ENCODE data around the gene SLC41A1. TPM values are rescaled to one million over a fixed set of nuclear protein-coding genes. Genes with fewer than 3 reads are reported as not detected.

SLC41A1 gene
- total RNA-seq, 1 experiment from 2014 or later: 33.3 TPM

DNA sequence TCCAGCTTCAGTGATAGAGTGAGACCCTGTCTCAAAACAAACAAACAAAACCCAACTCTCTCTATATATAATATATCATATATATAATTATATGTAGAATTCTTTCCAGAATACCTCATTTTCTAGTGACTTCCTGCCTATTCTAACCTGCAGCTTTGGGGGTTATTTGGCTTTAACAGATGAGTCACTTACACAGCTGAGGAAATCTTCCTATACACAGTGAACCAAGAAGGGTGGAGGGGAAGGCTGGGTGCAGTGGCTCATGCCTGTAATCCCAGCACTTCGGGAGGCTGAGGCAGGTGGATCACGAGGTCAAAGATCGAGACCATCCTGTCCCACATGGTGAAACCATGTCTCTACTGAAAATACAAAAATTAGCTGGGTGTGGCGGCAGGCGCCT, 47.0 kb downstream of the SLC41A1 start:
- TF ChIP-seq, protein P1, sequence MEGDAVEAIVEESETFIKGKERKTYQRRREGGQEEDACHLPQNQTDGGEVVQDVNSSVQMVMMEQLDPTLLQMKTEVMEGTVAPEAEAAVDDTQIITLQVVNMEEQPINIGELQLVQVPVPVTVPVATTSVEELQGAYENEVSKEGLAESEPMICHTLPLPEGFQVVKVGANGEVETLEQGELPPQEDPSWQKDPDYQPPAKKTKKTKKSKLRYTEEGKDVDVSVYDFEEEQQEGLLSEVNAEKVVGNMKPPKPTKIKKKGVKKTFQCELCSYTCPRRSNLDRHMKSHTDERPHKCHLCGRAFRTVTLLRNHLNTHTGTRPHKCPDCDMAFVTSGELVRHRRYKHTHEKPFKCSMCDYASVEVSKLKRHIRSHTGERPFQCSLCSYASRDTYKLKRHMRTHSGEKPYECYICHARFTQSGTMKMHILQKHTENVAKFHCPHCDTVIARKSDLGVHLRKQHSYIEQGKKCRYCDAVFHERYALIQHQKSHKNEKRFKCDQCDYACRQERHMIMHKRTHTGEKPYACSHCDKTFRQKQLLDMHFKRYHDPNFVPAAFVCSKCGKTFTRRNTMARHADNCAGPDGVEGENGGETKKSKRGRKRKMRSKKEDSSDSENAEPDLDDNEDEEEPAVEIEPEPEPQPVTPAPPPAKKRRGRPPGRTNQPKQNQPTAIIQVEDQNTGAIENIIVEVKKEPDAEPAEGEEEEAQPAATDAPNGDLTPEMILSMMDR (IDR thresholded peaks at IDR 0.05): no peak
- TF ChIP-seq, protein P2, sequence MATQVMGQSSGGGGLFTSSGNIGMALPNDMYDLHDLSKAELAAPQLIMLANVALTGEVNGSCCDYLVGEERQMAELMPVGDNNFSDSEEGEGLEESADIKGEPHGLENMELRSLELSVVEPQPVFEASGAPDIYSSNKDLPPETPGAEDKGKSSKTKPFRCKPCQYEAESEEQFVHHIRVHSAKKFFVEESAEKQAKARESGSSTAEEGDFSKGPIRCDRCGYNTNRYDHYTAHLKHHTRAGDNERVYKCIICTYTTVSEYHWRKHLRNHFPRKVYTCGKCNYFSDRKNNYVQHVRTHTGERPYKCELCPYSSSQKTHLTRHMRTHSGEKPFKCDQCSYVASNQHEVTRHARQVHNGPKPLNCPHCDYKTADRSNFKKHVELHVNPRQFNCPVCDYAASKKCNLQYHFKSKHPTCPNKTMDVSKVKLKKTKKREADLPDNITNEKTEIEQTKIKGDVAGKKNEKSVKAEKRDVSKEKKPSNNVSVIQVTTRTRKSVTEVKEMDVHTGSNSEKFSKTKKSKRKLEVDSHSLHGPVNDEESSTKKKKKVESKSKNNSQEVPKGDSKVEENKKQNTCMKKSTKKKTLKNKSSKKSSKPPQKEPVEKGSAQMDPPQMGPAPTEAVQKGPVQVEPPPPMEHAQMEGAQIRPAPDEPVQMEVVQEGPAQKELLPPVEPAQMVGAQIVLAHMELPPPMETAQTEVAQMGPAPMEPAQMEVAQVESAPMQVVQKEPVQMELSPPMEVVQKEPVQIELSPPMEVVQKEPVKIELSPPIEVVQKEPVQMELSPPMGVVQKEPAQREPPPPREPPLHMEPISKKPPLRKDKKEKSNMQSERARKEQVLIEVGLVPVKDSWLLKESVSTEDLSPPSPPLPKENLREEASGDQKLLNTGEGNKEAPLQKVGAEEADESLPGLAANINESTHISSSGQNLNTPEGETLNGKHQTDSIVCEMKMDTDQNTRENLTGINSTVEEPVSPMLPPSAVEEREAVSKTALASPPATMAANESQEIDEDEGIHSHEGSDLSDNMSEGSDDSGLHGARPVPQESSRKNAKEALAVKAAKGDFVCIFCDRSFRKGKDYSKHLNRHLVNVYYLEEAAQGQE (IDR thresholded peaks at IDR 0.05; ENCODE audit: insufficient read depth in 1 of 2, low read depth in 2 of 2, low read length in 1 of 2): no peak
- TF ChIP-seq SIN3A (IDR thresholded peaks at IDR 0.05; ENCODE audit: borderline replicate concordance, insufficient read depth, low read depth, low read length): no peak
- no peak for TF ChIP-seq POLR2AphosphoS5 (IDR thresholded peaks at IDR 0.05; ENCODE audit: low read depth, low read length)
- no peak for TF ChIP-seq TCF7L2 (IDR thresholded peaks at IDR 0.05; ENCODE audit: low read depth, low read length)
- ChIA-PET CTCF (interaction anchor here (0.6 kb wide), 1 partner anchor 173 kb away, joined by 3 read pairs; no protein-coding TSS in a partner anchor), POLR2A (no interaction called here)
- DNase-seq (ENCODE audit: low read depth, low spot score) (no peak), ATAC-seq (no peak)
- H3K27ac ChIP-seq (ENCODE audit: low read length): no peak overlapping the region
- intact Hi-C loops (cut with micrococcal nuclease; ENCODE audit: unreplicated experiment): no loop called here
- H3K36me3 ChIP-seq (ENCODE audit: control insufficient read depth, insufficient read depth, low read length): no peaks in the 10 kb centered on the region
- no TSS peak for BruUV-seq (replicated peaks)
- no peaks in the 10 kb centered on the region for H3K27me3 ChIP-seq (ENCODE audit: control insufficient read depth, insufficient read depth, low read length)
- no peaks in the 10 kb centered on the region for H3K9me3 ChIP-seq (ENCODE audit: control insufficient read depth, insufficient read depth, low read depth, low read length)
- H3K4me1 ChIP-seq (ENCODE audit: control insufficient read depth, insufficient read depth, low read length): no peaks in the 10 kb centered on the region
- in situ Hi-C loops (cut with HindIII; ENCODE audit: low pct_unique_long_range_greater_than_20kb, low sequenced_read_pairs): no loop called here
- H3K4me3 ChIP-seq (ENCODE audit: low read depth in 2 of 2, low read length in 2 of 2): no peak overlapping the region

DNA sequence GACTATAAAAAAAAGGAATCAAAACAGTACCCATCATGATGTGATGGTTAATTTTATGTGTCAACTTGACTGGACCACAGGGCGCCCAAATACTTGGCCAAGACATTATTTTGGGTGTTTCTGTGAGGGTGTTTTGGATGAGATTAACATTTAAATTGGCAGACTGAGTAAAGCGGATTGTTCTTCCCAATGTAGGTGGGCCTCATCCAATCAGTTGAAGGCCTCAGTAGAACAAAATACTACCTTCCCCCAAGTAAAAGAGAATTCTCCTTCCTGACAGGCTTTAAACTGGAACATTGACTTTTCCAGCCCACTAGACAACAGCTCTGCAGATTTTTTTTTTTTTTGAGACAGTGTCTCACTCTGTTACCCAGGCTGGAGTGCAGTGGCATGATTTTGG, 48.4 kb downstream of the SLC41A1 start:
- CTCF ChIA-PET: no interaction called here

More for the DNA sequence above, 48.4 kb downstream of the SLC41A1 start:
- Histone ChIP-seq H3K27ac (ENCODE audit: low read length) (no peak overlapping the region), H3K4me1 (ENCODE audit: control insufficient read depth, insufficient read depth, low read length) (no peaks in the 10 kb centered on the region), H3K4me3 (ENCODE audit: low read depth in 2 of 2, low read length in 2 of 2) (no peak overlapping the region), H3K36me3 (ENCODE audit: control insufficient read depth, insufficient read depth, low read length) (no peaks in the 10 kb centered on the region), H3K27me3 (ENCODE audit: control insufficient read depth, insufficient read depth, low read length) (no peaks in the 10 kb centered on the region), H3K9me3 (ENCODE audit: control insufficient read depth, insufficient read depth, low read depth, low read length) (no peaks in the 10 kb centered on the region)
- BruUV-seq (replicated peaks): no TSS peak
- in situ Hi-C loops (cut with HindIII; ENCODE audit: low pct_unique_long_range_greater_than_20kb, low sequenced_read_pairs) (no loop called here), intact Hi-C loops (cut with micrococcal nuclease; ENCODE audit: unreplicated experiment) (no loop called here)
- TF ChIP-seq SIN3A (IDR thresholded peaks at IDR 0.05; ENCODE audit: borderline replicate concordance, insufficient read depth, low read depth, low read length) (no peak), POLR2AphosphoS5 (IDR thresholded peaks at IDR 0.05; ENCODE audit: low read depth, low read length) (no peak), TCF7L2 (IDR thresholded peaks at IDR 0.05; ENCODE audit: low read depth, low read length) (no peak)
- TF ChIP-seq, protein P1 (IDR thresholded peaks at IDR 0.05): no peak
- TF ChIP-seq, protein P2 (IDR thresholded peaks at IDR 0.05; ENCODE audit: insufficient read depth in 1 of 2, low read depth in 2 of 2, low read length in 1 of 2): no peak
- POLR2A ChIA-PET: no interaction called here
- DNase-seq (ENCODE audit: low read depth, low spot score) (no peak), ATAC-seq (no peak)

Data from Panc1 (cell line).